Endothelial cell (in vitro differentiated cells): Measurements from ENCODE around the gene C8G. TPM values are rescaled to one million over a fixed set of nuclear protein-coding genes. Genes with fewer than 3 reads are reported as not detected.

Experiments used
- DNase-seq: peaks from one replicate; pipeline ENCODE4 v3.0.0; 2021; ENCODE audit warnings: low spot score
- H3K27ac Mint-ChIP-seq: one replicate; pipeline ENCODE4 v1.8.0; 2021; ENCODE audit warnings: mixed read lengths, inconsistent platforms; ENCODE audit not compliant: unreplicated experiment
- H3K27me3 Mint-ChIP-seq: one replicate; pipeline ENCODE4 v1.8.0; 2021; ENCODE audit warnings: mild to moderate bottlenecking, moderate library complexity, mixed read lengths, inconsistent platforms; ENCODE audit not compliant: unreplicated experiment
- H3K36me3 Mint-ChIP-seq: one replicate; pipeline ENCODE4 v1.8.0; 2021; ENCODE audit warnings: mild to moderate bottlenecking, low read depth, mixed read lengths, inconsistent platforms; ENCODE audit not compliant: unreplicated experiment
- H3K4me1 Mint-ChIP-seq: one replicate; pipeline ENCODE4 v1.8.0; 2021; ENCODE audit warnings: mild to moderate bottlenecking, mixed read lengths, inconsistent platforms; ENCODE audit not compliant: unreplicated experiment
- H3K4me3 Mint-ChIP-seq: one replicate; pipeline ENCODE4 v1.8.0; 2021; ENCODE audit warnings: mild to moderate bottlenecking, mixed read lengths, inconsistent platforms; ENCODE audit not compliant: unreplicated experiment
- H3K9me3 Mint-ChIP-seq: one replicate; pipeline ENCODE4 v1.8.0; 2021; ENCODE audit warnings: mixed read lengths, inconsistent platforms; ENCODE audit not compliant: unreplicated experiment
- total RNA-seq: library from RNA; stranded (reverse); fragmentation: NEBNext Ultra II Directional; extraction: Animal tissue kit (Norgen Biotek cat#: 25700); gene quantifications from one replicate; pipeline ENCODE4 v1.2.1, GENCODE V29; 2021; ENCODE audit not compliant: unreplicated experiment
- TF ChIP-seq, protein P1 (sequence below): fragments of 200-600 bp; sonication (generic); IDR thresholded peaks from one replicate; pipeline ENCODE4 v1.5.0; 2021; ENCODE audit warnings: antibody characterized with exemption; ENCODE audit not compliant: unreplicated experiment

C8G gene
- total RNA-seq, 1 donor from 2014 or later: 1.1 TPM

DNA sequence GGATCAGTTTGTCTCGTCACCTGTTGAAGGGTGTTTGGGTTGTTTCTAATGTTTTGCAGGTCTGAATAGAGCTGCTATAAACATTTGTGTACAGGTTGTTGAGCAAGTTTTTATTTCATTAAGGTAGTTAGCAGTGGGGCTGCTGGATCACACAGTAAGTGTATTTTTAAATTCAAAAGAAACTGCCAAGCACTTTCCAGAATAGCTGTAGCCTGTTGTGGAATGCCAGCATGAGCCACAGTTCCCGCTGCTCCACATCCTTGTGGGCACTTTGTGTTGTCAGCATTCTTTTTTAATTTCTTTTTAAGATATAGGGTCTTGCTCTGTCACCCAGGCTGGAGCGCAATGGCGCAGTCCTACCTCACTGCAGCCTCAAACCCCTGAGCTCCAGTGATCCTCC lies 15.0 kb upstream of the C8G start:
- DNase-seq: no peak
- Mint-ChIP-seq H3K4me1 (peaks cover 20% of the 10 kb centered on the region), H3K4me3 (no peak overlapping the region), H3K27ac (no peak overlapping the region), H3K9me3 (no peaks in the 10 kb centered on the region), H3K27me3 (peaks cover 3% of the 10 kb centered on the region), H3K36me3 (peaks cover 20% of the 10 kb centered on the region)
- TF ChIP-seq, protein P1, sequence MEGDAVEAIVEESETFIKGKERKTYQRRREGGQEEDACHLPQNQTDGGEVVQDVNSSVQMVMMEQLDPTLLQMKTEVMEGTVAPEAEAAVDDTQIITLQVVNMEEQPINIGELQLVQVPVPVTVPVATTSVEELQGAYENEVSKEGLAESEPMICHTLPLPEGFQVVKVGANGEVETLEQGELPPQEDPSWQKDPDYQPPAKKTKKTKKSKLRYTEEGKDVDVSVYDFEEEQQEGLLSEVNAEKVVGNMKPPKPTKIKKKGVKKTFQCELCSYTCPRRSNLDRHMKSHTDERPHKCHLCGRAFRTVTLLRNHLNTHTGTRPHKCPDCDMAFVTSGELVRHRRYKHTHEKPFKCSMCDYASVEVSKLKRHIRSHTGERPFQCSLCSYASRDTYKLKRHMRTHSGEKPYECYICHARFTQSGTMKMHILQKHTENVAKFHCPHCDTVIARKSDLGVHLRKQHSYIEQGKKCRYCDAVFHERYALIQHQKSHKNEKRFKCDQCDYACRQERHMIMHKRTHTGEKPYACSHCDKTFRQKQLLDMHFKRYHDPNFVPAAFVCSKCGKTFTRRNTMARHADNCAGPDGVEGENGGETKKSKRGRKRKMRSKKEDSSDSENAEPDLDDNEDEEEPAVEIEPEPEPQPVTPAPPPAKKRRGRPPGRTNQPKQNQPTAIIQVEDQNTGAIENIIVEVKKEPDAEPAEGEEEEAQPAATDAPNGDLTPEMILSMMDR: no peak

GRCh38 chr9:136931611-136932130 lies 13.4 kb upstream of the C8G start:
- TF ChIP-seq, protein P1: no peak
- Mint-ChIP-seq H3K27ac (no peak overlapping the region), H3K36me3 (peaks cover 20% of the 10 kb centered on the region), H3K27me3 (peaks cover 5% of the 10 kb centered on the region), H3K4me1 (peaks cover 20% of the 10 kb centered on the region), H3K4me3 (no peak overlapping the region), H3K9me3 (no peaks in the 10 kb centered on the region)
- no peak for DNase-seq

- H3K9me3 Mint-ChIP-seq: no peaks in the 10 kb centered on the region
Measured at GRCh38 chr9:136934277-136934676, 10.8 kb upstream of the C8G start.

GRCh38 chr9:136935651-136936050 lies 9.4 kb upstream of the C8G start:
- Mint-ChIP-seq H3K4me3 (no peak overlapping the region), H3K27ac (no peak overlapping the region), H3K27me3 (peaks cover 8% of the 10 kb centered on the region), H3K4me1 (peaks cover 3% of the 10 kb centered on the region), H3K36me3 (peaks cover 20% of the 10 kb centered on the region), H3K9me3 (no peaks in the 10 kb centered on the region)
- no peak for DNase-seq
- TF ChIP-seq, protein P1: no peak

More at GRCh38 chr9:136934277-136934676, 10.8 kb upstream of the C8G start:
- Mint-ChIP-seq H3K36me3 (peaks cover 20% of the 10 kb centered on the region), H3K27ac (no peak overlapping the region), H3K4me3 (no peak overlapping the region), H3K4me1 (peaks cover 10% of the 10 kb centered on the region), H3K27me3 (peaks cover 9% of the 10 kb centered on the region)
- TF ChIP-seq, protein P1: no peak
- no peak for DNase-seq

DNA sequence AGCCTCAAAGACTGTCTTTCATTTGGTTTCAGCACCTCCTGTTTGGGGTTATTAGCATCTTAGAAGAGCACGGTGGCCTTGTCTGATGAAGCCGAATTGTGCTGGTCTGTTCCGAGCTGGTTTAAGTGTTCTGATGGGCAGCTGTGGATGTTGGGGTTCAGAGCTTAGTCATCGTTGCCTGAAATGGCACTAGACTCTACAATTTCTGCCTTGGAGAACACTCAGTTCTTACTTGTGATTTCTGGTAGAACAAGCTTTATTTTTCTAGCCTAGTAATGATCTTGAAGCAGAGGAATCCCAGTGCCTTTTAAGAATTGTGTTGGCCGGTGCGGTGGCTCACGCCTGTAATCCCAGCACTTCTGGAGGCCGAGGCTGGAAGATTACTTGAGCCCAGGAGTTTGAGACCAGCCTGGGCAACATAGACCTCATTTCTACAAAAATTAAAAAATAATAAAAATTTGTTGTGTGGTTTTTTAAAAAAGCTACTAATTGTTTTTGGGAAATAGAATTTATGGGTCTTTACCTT lies 8.3 kb upstream of the C8G start:
- no peaks in the 10 kb centered on the region for H3K9me3 Mint-ChIP-seq
- no peak for DNase-seq
- peaks cover 3% of the 10 kb centered on the region for H3K4me1 Mint-ChIP-seq
- peaks cover 20% of the 10 kb centered on the region for H3K36me3 Mint-ChIP-seq
- peaks cover 8% of the 10 kb centered on the region for H3K27me3 Mint-ChIP-seq
- TF ChIP-seq, protein P1: no peak
- no peak overlapping the region for H3K4me3 Mint-ChIP-seq
- H3K27ac Mint-ChIP-seq: no peak overlapping the region
